Peyer's patch (tissue), 4 donors: ENCODE results near the gene IQGAP2.

Experiments used
- POLR2A ChIP-seq, 2 donors: fragments of 450-650 bp; IDR thresholded peaks; one replicate each; pipeline ENCODE4 v1.5.1; 2017; ENCODE audit warnings: antibody characterized with exemption in 2 of 2, mild to moderate bottlenecking in 2 of 2, moderate library complexity in 2 of 2
- TF ChIP-seq, protein P1 (sequence below), 6 experiments: fragments of 450-650 bp in 4 of 6; fragments of 200-600 bp in 2 of 6; sonication (generic) in 1 of 6; IDR thresholded peaks; one replicate each; pipeline ENCODE4 v1.5.1; 2017 to 2019; ENCODE audit warnings: antibody characterized with exemption in 6 of 6, mild to moderate bottlenecking in 3 of 6, moderate library complexity in 1 of 6

DNA sequence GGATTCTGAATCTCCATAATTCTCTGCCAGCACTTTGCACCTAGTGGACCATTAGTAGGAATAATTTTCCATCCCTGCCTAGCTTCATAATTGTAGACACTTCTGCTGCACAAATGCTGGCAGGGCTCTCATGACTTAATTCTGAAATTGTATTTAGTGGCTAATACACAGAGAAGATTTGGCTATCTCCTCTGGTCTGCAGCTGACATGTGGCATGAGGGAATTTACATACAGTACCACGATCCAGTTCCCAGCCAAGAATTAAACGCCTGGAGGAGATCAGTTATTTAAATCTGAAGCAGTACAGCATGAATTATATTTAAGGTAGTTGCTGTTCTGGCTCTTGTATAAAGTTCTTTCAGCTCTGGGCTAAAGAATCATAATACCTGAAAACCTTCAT, 46.5 kb downstream of the IQGAP2 start:
- TF ChIP-seq, protein P1, sequence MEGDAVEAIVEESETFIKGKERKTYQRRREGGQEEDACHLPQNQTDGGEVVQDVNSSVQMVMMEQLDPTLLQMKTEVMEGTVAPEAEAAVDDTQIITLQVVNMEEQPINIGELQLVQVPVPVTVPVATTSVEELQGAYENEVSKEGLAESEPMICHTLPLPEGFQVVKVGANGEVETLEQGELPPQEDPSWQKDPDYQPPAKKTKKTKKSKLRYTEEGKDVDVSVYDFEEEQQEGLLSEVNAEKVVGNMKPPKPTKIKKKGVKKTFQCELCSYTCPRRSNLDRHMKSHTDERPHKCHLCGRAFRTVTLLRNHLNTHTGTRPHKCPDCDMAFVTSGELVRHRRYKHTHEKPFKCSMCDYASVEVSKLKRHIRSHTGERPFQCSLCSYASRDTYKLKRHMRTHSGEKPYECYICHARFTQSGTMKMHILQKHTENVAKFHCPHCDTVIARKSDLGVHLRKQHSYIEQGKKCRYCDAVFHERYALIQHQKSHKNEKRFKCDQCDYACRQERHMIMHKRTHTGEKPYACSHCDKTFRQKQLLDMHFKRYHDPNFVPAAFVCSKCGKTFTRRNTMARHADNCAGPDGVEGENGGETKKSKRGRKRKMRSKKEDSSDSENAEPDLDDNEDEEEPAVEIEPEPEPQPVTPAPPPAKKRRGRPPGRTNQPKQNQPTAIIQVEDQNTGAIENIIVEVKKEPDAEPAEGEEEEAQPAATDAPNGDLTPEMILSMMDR (IDR thresholded peaks at IDR 0.05) = no peak
- TF ChIP-seq POLR2A (IDR thresholded peaks at IDR 0.05) = no peak
